HepG2 (cell line): ENCODE measurements around the gene TFAP2C. TPM values are rescaled to one million over a fixed set of nuclear protein-coding genes. Genes with fewer than 3 reads are reported as not detected.

Source experiments
- ATAC-seq: fragments of 200-7000 bp; cut with Tn5 transposase; 3 replicates; pipeline ENCODE4 v1.9.1; 2020; ENCODE audit warnings: mild to moderate bottlenecking, moderate library complexity
- BruUV-seq: library from RNA; stranded (reverse); fragments of 400-500 nt; replicated peaks from 2 replicates; lab custom pipeline; 2021; lab: Mats Ljungman, UMichigan
- CTCF ChIA-PET: fragments of 300-600 bp; formaldehyde crosslinking; extraction: SDS; loops from one replicate; lab custom pipeline; 2021; ENCODE audit warnings: low total read pairs, inconsistent platforms, low intra/inter-chr PET ratio; lab: Yijun Ruan, JAX
- POLR2A ChIA-PET: fragments of 350-600 bp; sonication (Branson Sonifier 250); formaldehyde crosslinking; loops from one replicate; lab custom pipeline; 2020; ENCODE audit warnings: antibody characterized with exemption, inconsistent platforms; lab: Yijun Ruan, JAX
- DNase-seq: peaks from one replicate; pipeline ENCODE4 v3.0.0-alpha.2; 2015; ENCODE audit warnings: low spot score
- FAIRE-seq: peaks from 3 replicates; lab custom pipeline; 2011; peaks lifted over from hg19 to GRCh38; lab: Jason Lieb, UNC
- H2AFZ ChIP-seq: one replicate; pipeline ENCODE4 v1.6.1; 2011; ENCODE audit warnings: low read length, inconsistent platforms
- H3K27ac ChIP-seq: fragments of 300-600 bp; 3 replicates; pipeline ENCODE4 v1.8.0; 2011; ENCODE audit warnings: mixed run types, mild to moderate bottlenecking, mixed read lengths, low read length, inconsistent platforms; ENCODE audit not compliant: insufficient read depth; ENCODE audit errors: extremely low read length
- H3K27me3 ChIP-seq, 2 experiments: fragments of 200-600 bp in 1 of 2; 2 replicates in 1 of 2; 3 replicates in 1 of 2; pipeline versions ENCODE4 v1.6.0 to v1.8.0; 2011; ENCODE audit warnings: low read length in 2 of 2, mild to moderate bottlenecking in 2 of 2, moderate library complexity in 2 of 2, inconsistent platforms in 1 of 2; ENCODE audit not compliant: insufficient read depth in 2 of 2, control insufficient read depth in 1 of 2
- H3K36me3 ChIP-seq, 2 experiments: fragments of 200-600 bp in 1 of 2; replicated peaks in 1 of 2; 2 replicates in 1 of 2; 3 replicates in 1 of 2; pipeline versions ENCODE4 v1.5.1 to v1.8.0; 2011; ENCODE audit warnings: low read length in 2 of 2, inconsistent platforms in 1 of 2; ENCODE audit not compliant: insufficient read depth in 2 of 2, control insufficient read depth in 1 of 2
- H3K4me1 ChIP-seq: 2 replicates; pipeline ENCODE4 v1.5.1; 2012; ENCODE audit warnings: low read length, inconsistent platforms; ENCODE audit not compliant: insufficient read depth
- H3K4me2 ChIP-seq: 2 replicates; pipeline ENCODE4 v1.6.0; 2011; ENCODE audit warnings: low read depth, low read length, inconsistent platforms
- H3K4me3 ChIP-seq, 3 experiments: fragments of 200-600 bp in 1 of 3; sonication (generic), shearing (Covaris generic) in 1 of 3; replicated peaks in 1 of 3; 2 replicates each; pipeline ENCODE4 v1.5.1; 2011 to 2016; ENCODE audit warnings: low read length in 3 of 3, inconsistent platforms in 2 of 3, low read depth in 2 of 3, mild to moderate bottlenecking in 2 of 3, control low read depth in 1 of 3, mixed read lengths in 1 of 3; ENCODE audit not compliant: insufficient read depth in 1 of 3
- H3K79me2 ChIP-seq: one replicate; pipeline ENCODE4 v1.6.1; 2011; ENCODE audit warnings: low read length, inconsistent platforms; ENCODE audit not compliant: insufficient read depth
- H3K9ac ChIP-seq: 2 replicates; pipeline ENCODE4 v1.6.0; 2011; ENCODE audit warnings: mild to moderate bottlenecking, low read depth, low read length, inconsistent platforms; ENCODE audit not compliant: insufficient read depth
- H3K9me3 ChIP-seq: 2 replicates; pipeline ENCODE4 v1.5.1; 2012; ENCODE audit warnings: mild to moderate bottlenecking, low read length
- H4K20me1 ChIP-seq: 2 replicates; pipeline ENCODE4 v1.6.0; 2011; ENCODE audit warnings: inconsistent platforms, mild to moderate bottlenecking, low read length, moderate library complexity; ENCODE audit not compliant: insufficient read depth
- ARID2 ChIP-seq: sonication (generic); formaldehyde crosslinking; IDR thresholded peaks from 2 replicates; pipeline ENCODE4 v1.8.1; 2022; ENCODE audit warnings: mild to moderate bottlenecking, missing genetic modification reagents, borderline replicate concordance
- CAMTA2 ChIP-seq: sonication (generic); formaldehyde crosslinking; IDR thresholded peaks from 2 replicates; pipeline ENCODE4 v1.4.0; 2020; ENCODE audit warnings: mild to moderate bottlenecking, missing genetic modification reagents, borderline replicate concordance
- EZH2 ChIP-seq: conservative IDR thresholded peaks from 2 replicates; pipeline ENCODE4 v1.6.1; 2012; ENCODE audit warnings: mild to moderate bottlenecking, low read depth, low read length, moderate library complexity
- HOXA3 ChIP-seq: sonication (generic); formaldehyde crosslinking; IDR thresholded peaks from 2 replicates; pipeline ENCODE4 v1.5.0; 2020; ENCODE audit warnings: missing genetic modification reagents
- NR0B2 ChIP-seq: sonication (generic); formaldehyde crosslinking; IDR thresholded peaks from 2 replicates; pipeline ENCODE4 v1.4.0; 2020; ENCODE audit warnings: mild to moderate bottlenecking, missing genetic modification reagents
- SSRP1 ChIP-seq: IDR thresholded peaks from 2 replicates; pipeline ENCODE4 v1.6.1; 2016; ENCODE audit warnings: control low read depth
- TFDP2 ChIP-seq: sonication (generic); formaldehyde crosslinking; IDR thresholded peaks from 2 replicates; pipeline ENCODE4 v1.4.0; 2020; ENCODE audit warnings: missing genetic modification reagents
- ZKSCAN1 ChIP-seq: fragments of 150-350 bp; IDR thresholded peaks from 2 replicates; pipeline ENCODE4 v1.6.1; 2014; ENCODE audit warnings: low read length
- ZNF331 ChIP-seq: sonication (generic); formaldehyde crosslinking; IDR thresholded peaks from 2 replicates; pipeline ENCODE4 v1.4.0; 2020; ENCODE audit warnings: missing genetic modification reagents
- ZNF441 ChIP-seq: sonication (generic); formaldehyde crosslinking; IDR thresholded peaks from 2 replicates; pipeline ENCODE4 v1.7.0; 2021; ENCODE audit warnings: missing genetic modification reagents, borderline replicate concordance
- ZNF788 ChIP-seq: sonication (generic); formaldehyde crosslinking; IDR thresholded peaks from 2 replicates; pipeline ENCODE4 v1.5.0; 2020; ENCODE audit warnings: mild to moderate bottlenecking, missing genetic modification reagents, borderline replicate concordance
- ZNF83 ChIP-seq: sonication (generic); formaldehyde crosslinking; IDR thresholded peaks from 2 replicates; pipeline ENCODE4 v1.4.0; 2020; ENCODE audit warnings: missing genetic modification reagents, mild to moderate bottlenecking, borderline replicate concordance
- ZUFSP ChIP-seq: sonication (generic); formaldehyde crosslinking; IDR thresholded peaks from 2 replicates; pipeline ENCODE4 v1.9.0; 2021; ENCODE audit warnings: missing genetic modification reagents, mild to moderate bottlenecking, borderline replicate concordance
- WGBS: methylation state at CpG from one replicate; pipeline ENCODE4 v1.1.6; 2017; ENCODE audit warnings: low lambda C conversion rate; 5-methylcytosine and 5-hydroxymethylcytosine counted together
- in situ Hi-C: cut with HindIII; loops from 2 replicates; pipeline ENCODE4 v1.10.0; 2017; ENCODE audit warnings: low pct_unique_long_range_greater_than_20kb; ENCODE audit not compliant: extremely low pct_ligation_motif_present
- intact Hi-C: fragments of 100-400 bp; cut with micrococcal nuclease; formaldehyde crosslinking; loops from one replicate; pipeline ENCODE4 v1.10.0; 2022; ENCODE audit not compliant: unreplicated experiment
- polyA plus RNA-seq, 8 experiments: library from polyadenylated mRNA; depleted of rRNA in 3 of 8; stranded (reverse) in 7 of 8; unstranded in 1 of 8; fragments of >200 nt; fragmentation: Illumina TruSeq in 4 of 8; extraction: Trizol in 4 of 8; gene quantifications; 2 replicates each; pipeline versions ENCODE4 v1.2.1 to v1.2.3, GENCODE V29; 2011 to 2016; ENCODE audit warnings: low read depth in 4 of 8, missing spikeins in 1 of 8, mixed read lengths in 1 of 8; ENCODE audit not compliant: insufficient read depth in 1 of 8
- total RNA-seq, 5 experiments: library from RNA; depleted of rRNA; stranded (reverse); fragments of >200 nt; fragmentation: Illumina TruSeq; extraction: Trizol; gene quantifications; 2 replicates each; pipeline ENCODE4 v1.2.3, GENCODE V29; 2016; ENCODE audit warnings: low read depth in 1 of 5
- TF ChIP-seq, protein P1 (sequence below): sonication (generic); formaldehyde crosslinking; IDR thresholded peaks from 2 replicates; pipeline ENCODE4 v1.4.0; 2020; ENCODE audit warnings: missing genetic modification reagents
- TF ChIP-seq, protein P2 (sequence below): sonication (generic); formaldehyde crosslinking; IDR thresholded peaks from 2 replicates; pipeline ENCODE4 v1.4.0; 2020; ENCODE audit warnings: missing genetic modification reagents
- TF ChIP-seq, protein P3 (sequence below): sonication (generic); formaldehyde crosslinking; IDR thresholded peaks from 2 replicates; pipeline ENCODE4 v1.4.0; 2020; ENCODE audit warnings: mild to moderate bottlenecking, missing genetic modification reagents

Gene TFAP2C
- total and polyA plus RNA-seq, 2 of the 13 experiments (the other 11 are each of a cell fraction or from before 2014, with no cell fraction given): not detected

GRCh38 chr20:56628015-56628872, 862 bp upstream of the TFAP2C start:
- no peak overlapping the region for H3K27ac ChIP-seq
- no peaks in the 10 kb centered on the region for H3K36me3 ChIP-seq
- intact Hi-C loops: loop anchor here (5.0 kb wide), 1 partner anchor 1821 kb away; no protein-coding TSS in a partner anchor
- no peak overlapping the region for H3K9ac ChIP-seq
- DNase-seq: no peak
- CTCF ChIA-PET: no interaction called here
- no peaks in the 10 kb centered on the region for H3K79me2 ChIP-seq
- peaks cover 8 to 90% of the 10 kb centered on the region in 2 experiments; a peak in 4 of 5 replicates for H3K27me3 ChIP-seq
- no peak overlapping the region for H3K4me2 ChIP-seq
- BruUV-seq: no TSS peak
- peak; percentile 10; the same call in 1 of the 3 replicates for ATAC-seq
- H3K4me1 ChIP-seq: no peaks in the 10 kb centered on the region
- no peak overlapping the region for H2AFZ ChIP-seq
- peaks cover 4% of the 10 kb centered on the region; the same call in 1 of the 2 replicates for H4K20me1 ChIP-seq
- no peak for FAIRE-seq
- in situ Hi-C loops: no loop called here
- no peak overlapping the region for H3K4me3 ChIP-seq
- whole genome bisulfite sequencing: 21% methylated on average over 28 of the region's 48 CpGs
- POLR2A ChIA-PET: no interaction called here
- H3K9me3 ChIP-seq: no peaks in the 10 kb centered on the region
- TF ChIP-seq TFDP2 (CRISPR knock-in tag) (no peak), NR0B2 (CRISPR knock-in tag) (no peak), CAMTA2 (CRISPR knock-in tag) (no peak), ZNF83 (CRISPR knock-in tag) (no peak), ZUFSP (CRISPR knock-in tag) (no peak), EZH2 (peak; percentile 73; the same call in 1 of the 2 replicates), ARID2 (CRISPR knock-in tag) (no peak), ZNF331 (CRISPR knock-in tag) (no peak), ZNF441 (CRISPR knock-in tag) (no peak), HOXA3 (CRISPR knock-in tag) (no peak), ZKSCAN1 (no peak), ZNF788 (CRISPR knock-in tag) (no peak), SSRP1 (CRISPR knock-in tag) (no peak)
- TF ChIP-seq, protein P1, sequence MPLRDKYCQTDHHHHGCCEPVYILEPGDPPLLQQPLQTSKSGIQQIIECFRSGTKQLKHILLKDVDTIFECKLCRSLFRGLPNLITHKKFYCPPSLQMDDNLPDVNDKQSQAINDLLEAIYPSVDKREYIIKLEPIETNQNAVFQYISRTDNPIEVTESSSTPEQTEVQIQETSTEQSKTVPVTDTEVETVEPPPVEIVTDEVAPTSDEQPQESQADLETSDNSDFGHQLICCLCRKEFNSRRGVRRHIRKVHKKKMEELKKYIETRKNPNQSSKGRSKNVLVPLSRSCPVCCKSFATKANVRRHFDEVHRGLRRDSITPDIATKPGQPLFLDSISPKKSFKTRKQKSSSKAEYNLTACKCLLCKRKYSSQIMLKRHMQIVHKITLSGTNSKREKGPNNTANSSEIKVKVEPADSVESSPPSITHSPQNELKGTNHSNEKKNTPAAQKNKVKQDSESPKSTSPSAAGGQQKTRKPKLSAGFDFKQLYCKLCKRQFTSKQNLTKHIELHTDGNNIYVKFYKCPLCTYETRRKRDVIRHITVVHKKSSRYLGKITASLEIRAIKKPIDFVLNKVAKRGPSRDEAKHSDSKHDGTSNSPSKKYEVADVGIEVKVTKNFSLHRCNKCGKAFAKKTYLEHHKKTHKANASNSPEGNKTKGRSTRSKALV: peak; percentile 76
- TF ChIP-seq, protein P2, sequence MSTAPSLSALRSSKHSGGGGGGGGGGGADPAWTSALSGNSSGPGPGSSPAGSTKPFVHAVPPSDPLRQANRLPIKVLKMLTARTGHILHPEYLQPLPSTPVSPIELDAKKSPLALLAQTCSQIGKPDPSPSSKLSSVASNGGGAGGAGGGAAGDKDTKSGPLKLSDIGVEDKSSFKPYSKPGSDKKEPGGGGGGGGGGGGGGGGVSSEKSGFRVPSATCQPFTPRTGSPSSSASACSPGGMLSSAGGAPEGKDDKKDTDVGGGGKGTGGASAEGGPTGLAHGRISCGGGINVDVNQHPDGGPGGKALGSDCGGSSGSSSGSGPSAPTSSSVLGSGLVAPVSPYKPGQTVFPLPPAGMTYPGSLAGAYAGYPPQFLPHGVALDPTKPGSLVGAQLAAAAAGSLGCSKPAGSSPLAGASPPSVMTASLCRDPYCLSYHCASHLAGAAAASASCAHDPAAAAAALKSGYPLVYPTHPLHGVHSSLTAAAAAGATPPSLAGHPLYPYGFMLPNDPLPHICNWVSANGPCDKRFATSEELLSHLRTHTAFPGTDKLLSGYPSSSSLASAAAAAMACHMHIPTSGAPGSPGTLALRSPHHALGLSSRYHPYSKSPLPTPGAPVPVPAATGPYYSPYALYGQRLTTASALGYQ (CRISPR knock-in tag): no peak
- TF ChIP-seq, protein P3, sequence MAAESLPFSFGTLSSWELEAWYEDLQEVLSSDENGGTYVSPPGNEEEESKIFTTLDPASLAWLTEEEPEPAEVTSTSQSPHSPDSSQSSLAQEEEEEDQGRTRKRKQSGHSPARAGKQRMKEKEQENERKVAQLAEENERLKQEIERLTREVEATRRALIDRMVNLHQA (CRISPR knock-in tag): no peak
